SJSA1 (cell line): Measurements from ENCODE around the gene DBNL. TPM values are rescaled to one million over a fixed set of nuclear protein-coding genes. Genes with fewer than 3 reads are reported as not detected.
A peak's percentile ranks its signal among the peaks of the same experiment; 100 is the strongest.

Source experiments
- DNase-seq, 2 experiments: peaks; one replicate each; pipeline ENCODE4 v3.0.0-alpha.2; 2015 to 2020; ENCODE audit warnings: low spot score in 2 of 2, low read depth in 1 of 2
- H3K27ac ChIP-seq: fragments of 250-450 bp; sonication (Bioruptor Pico); 2 replicates; pipeline ENCODE4 v1.5.1; 2020; ENCODE audit warnings: mild to moderate bottlenecking, moderate library complexity
- H3K27me3 ChIP-seq: fragments of 250-450 bp; sonication (Bioruptor Pico); replicated peaks from 2 replicates; pipeline ENCODE4 v1.5.1; 2020; ENCODE audit warnings: mild to moderate bottlenecking, moderate library complexity
- H3K36me3 ChIP-seq: fragments of 250-450 bp; sonication (Bioruptor Pico); 2 replicates; pipeline ENCODE4 v1.5.1; 2020; ENCODE audit warnings: mild to moderate bottlenecking
- H3K4me1 ChIP-seq: fragments of 250-450 bp; sonication (Bioruptor Pico); replicated peaks from 2 replicates; pipeline ENCODE4 v1.6.1; 2021; ENCODE audit warnings: mild to moderate bottlenecking
- H3K4me3 ChIP-seq: fragments of 250-450 bp; sonication (Bioruptor Pico); 2 replicates; pipeline ENCODE4 v1.5.1; 2020; ENCODE audit warnings: mild to moderate bottlenecking
- H3K9me3 ChIP-seq: fragments of 250-450 bp; sonication (Bioruptor Pico); replicated peaks from 2 replicates; pipeline ENCODE4 v1.5.1; 2020; ENCODE audit warnings: mild to moderate bottlenecking
- total RNA-seq: library from RNA; depleted of rRNA; stranded (reverse); fragments of >200 nt; shearing (Covaris generic); gene quantifications from 2 replicates; pipeline ENCODE4 v1.2.3, GENCODE V29; 2014

DBNL gene
- total RNA-seq, 1 experiment from 2014 or later, result 183 TPM

- peak overlapping the region; percentile 83 for H3K27ac ChIP-seq
- H3K36me3 ChIP-seq, result peaks cover 31% of the 10 kb centered on the region
- peak; percentile 96 to 99 for DNase-seq
- H3K9me3 ChIP-seq, result no peaks in the 10 kb centered on the region
- no peaks in the 10 kb centered on the region for H3K27me3 ChIP-seq
- peaks cover 44% of the 10 kb centered on the region for H3K4me1 ChIP-seq
- peak overlapping the region; percentile 71 for H3K4me3 ChIP-seq
Observed at GRCh38 chr7:44082541-44083207, 38.2 kb downstream of the DBNL start.

- DNase-seq, result no peak
- Histone ChIP-seq H3K36me3 (peaks cover 19% of the 10 kb centered on the region), H3K27ac (no peak overlapping the region)
Observed at GRCh38 chr7:44083796-44084195, 39.3 kb downstream of the DBNL start.

GRCh38 chr7:44084701-44085100 is 40.2 kb downstream of the DBNL start:
- no peak overlapping the region for H3K27ac ChIP-seq

More at GRCh38 chr7:44083796-44084195, 39.3 kb downstream of the DBNL start:
- H3K9me3 ChIP-seq, result no peaks in the 10 kb centered on the region
- H3K4me3 ChIP-seq, result no peak overlapping the region
- peaks cover 55% of the 10 kb centered on the region for H3K4me1 ChIP-seq
- H3K27me3 ChIP-seq, result no peaks in the 10 kb centered on the region

GRCh38 chr7:44085546-44085945 is 41.0 kb downstream of the DBNL start:
- Histone ChIP-seq H3K36me3 (peaks cover 3% of the 10 kb centered on the region), H3K27ac (no peak overlapping the region; the same call in 1 of the 2 replicates), H3K4me3 (no peak overlapping the region), H3K9me3 (no peaks in the 10 kb centered on the region), H3K4me1 (peaks cover 66% of the 10 kb centered on the region), H3K27me3 (no peaks in the 10 kb centered on the region)
- DNase-seq, result no peak

More at GRCh38 chr7:44084701-44085100, 40.2 kb downstream of the DBNL start:
- Histone ChIP-seq H3K36me3 (peaks cover 12% of the 10 kb centered on the region), H3K4me1 (peaks cover 64% of the 10 kb centered on the region), H3K27me3 (no peaks in the 10 kb centered on the region), H3K4me3 (no peak overlapping the region), H3K9me3 (no peaks in the 10 kb centered on the region)
- peak in 1 of 2 experiments; percentile 39 for DNase-seq

DNA sequence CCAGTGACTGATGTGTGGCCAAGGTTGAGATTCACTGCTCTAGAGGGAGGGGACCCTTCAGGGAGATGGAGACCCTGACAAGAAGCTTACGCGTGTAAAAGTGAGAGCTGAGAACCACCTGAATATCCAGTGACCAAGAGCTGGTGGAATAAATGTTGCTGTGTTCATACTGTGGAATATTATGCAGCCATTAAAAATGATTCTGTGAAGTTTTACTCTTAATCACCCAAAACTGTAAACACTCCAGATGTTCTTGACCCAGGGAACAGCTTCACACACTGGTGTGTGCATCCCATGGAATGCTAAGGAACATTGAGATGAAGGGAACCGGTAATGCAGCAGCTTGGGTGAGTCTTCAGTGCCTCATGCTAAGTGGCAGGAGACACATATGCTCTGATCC is 42.1 kb downstream of the DBNL start:
- Histone ChIP-seq H3K27me3 (no peaks in the 10 kb centered on the region), H3K36me3 (no peaks in the 10 kb centered on the region; the same call in 1 of the 2 replicates), H3K9me3 (no peaks in the 10 kb centered on the region), H3K4me1 (peaks cover 63% of the 10 kb centered on the region), H3K27ac (no peak overlapping the region; the same call in 1 of the 2 replicates), H3K4me3 (no peak overlapping the region)
- no peak for DNase-seq

DNA sequence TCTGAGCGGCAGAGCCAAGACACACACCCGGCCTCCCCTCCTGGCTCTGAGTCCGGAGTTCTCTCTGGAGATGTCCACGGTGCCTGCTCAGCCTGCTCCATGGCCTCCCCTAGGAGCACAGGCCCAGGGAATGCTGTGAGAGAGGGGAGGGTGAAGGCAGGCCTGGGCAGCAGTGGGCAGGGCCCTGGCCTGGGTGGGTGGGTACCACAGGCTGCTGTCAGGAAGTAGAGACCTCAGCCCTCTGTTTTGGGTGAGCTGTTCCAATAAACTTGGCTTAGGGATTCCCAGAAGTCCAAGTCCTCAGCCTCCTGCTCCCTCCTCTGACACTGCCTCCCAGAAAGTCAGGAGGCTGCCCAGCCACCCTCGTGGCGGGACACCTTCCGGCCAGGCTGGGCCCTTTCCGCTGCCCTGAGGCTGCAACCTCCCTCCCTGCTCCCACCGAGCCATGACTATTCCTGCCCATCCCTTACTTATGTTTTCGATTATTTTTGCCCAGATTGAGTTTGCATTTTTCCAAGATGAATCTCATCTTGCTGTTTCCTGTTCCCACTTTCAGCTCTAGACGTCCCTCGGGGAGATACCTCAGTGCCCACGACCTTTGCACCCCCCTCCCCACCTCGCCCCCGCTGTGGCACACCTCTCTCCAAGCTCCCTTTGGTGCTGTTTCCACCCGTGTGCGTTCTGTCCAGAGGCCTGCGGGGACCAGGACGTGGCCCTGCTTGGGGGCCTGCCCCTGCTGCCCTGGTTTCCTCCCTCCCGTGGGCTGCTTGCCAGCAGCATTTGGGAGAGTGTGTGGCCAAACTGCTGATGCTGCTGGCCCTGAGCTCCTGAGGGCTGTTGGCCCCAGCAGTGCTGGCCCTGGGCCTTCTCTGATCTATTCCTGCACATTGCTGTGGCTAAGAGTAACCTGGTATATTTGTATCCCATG is 43.7 kb downstream of the DBNL start:
- H3K4me3 ChIP-seq, result no peak overlapping the region

GRCh38 chr7:44093102-44093641 is 48.7 kb downstream of the DBNL start:
- H3K27ac ChIP-seq, result no peak overlapping the region
- no peak for DNase-seq
- H3K36me3 ChIP-seq, result no peaks in the 10 kb centered on the region
- H3K9me3 ChIP-seq, result no peaks in the 10 kb centered on the region
- no peaks in the 10 kb centered on the region for H3K27me3 ChIP-seq
- H3K4me3 ChIP-seq, result no peak overlapping the region
- peaks cover 18% of the 10 kb centered on the region for H3K4me1 ChIP-seq

More for the DNA sequence above, 43.7 kb downstream of the DBNL start:
- Histone ChIP-seq H3K36me3 (no peaks in the 10 kb centered on the region), H3K4me1 (peaks cover 55% of the 10 kb centered on the region), H3K9me3 (no peaks in the 10 kb centered on the region), H3K27ac (peak overlapping the region; percentile 65), H3K27me3 (no peaks in the 10 kb centered on the region)
- DNase-seq, result peak; percentile 68 to 76

DNA sequence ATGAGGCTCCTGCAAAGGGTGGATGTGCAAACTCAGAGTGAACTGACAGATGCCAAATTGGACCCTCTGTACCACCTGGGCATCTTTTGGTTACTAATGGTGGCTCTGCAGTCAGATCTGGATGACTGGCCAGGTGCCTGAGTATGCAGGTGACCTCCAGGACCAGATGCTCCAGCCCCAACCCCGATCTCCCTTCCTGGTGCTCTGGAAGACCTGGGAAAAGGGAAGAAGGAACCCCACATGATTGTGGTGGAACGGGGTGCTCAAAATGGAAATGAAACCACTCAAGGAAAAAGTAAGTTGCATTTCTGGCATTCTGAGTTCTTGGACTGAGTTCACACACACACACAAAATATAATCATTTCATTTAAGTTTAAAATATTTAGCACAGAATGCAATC is 49.9 kb downstream of the DBNL start:
- H3K27me3 ChIP-seq, result no peaks in the 10 kb centered on the region
- DNase-seq, result no peak

DNA sequence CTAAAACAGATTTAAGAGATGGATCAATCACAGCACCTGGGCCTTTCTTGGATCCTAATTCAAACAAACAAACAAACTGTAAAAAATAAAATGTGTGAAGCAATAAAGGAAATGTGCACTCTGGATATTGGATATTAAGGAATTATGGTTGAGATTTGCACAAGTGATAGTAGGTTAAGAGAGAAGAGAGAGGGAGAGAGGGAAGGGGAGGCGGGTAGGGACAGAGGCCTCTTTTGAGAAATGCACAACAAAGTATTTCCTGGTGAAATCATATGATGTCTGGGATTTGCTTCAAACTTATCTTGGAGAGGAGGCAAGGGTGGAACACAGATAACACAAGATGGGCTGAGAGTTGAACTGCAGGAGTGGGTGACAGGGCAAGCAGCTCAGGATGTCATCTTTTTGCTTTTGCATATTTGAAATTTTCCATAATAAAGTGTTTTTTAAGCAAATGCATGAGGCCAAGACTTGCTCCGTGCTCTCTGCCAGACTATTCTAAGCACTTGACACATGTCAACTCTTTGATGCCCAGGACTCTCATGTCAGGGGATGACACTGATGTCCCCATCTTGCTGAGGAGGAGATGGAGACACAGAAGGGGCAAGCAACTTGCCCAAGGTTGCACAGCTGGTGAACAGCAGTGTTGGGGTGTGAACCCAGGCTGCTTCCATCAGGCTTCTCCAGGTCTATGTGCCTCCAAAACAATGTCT is 50.5 kb downstream of the DBNL start:
- H3K27me3 ChIP-seq, result no peaks in the 10 kb centered on the region
- peaks cover under 1% of the 10 kb centered on the region for H3K4me1 ChIP-seq
- H3K4me3 ChIP-seq, result no peak overlapping the region
- no peaks in the 10 kb centered on the region for H3K9me3 ChIP-seq
- DNase-seq, result no peak
- H3K27ac ChIP-seq, result no peak overlapping the region
- H3K36me3 ChIP-seq, result no peaks in the 10 kb centered on the region

More for the DNA sequence above, 49.9 kb downstream of the DBNL start:
- H3K9me3 ChIP-seq, result no peaks in the 10 kb centered on the region
- H3K27ac ChIP-seq, result no peak overlapping the region
- peaks cover 6% of the 10 kb centered on the region for H3K4me1 ChIP-seq
- no peak overlapping the region for H3K4me3 ChIP-seq
- no peaks in the 10 kb centered on the region for H3K36me3 ChIP-seq

- Histone ChIP-seq H3K4me1 (peaks cover 8% of the 10 kb centered on the region), H3K27me3 (no peaks in the 10 kb centered on the region)
Observed at GRCh38 chr7:44095781-44096180, 51.3 kb downstream of the DBNL start.

GRCh38 chr7:44096326-44096881 is 51.9 kb downstream of the DBNL start:
- H3K27me3 ChIP-seq, result no peaks in the 10 kb centered on the region
- H3K36me3 ChIP-seq, result no peaks in the 10 kb centered on the region
- no peaks in the 10 kb centered on the region for H3K9me3 ChIP-seq

More at GRCh38 chr7:44095781-44096180, 51.3 kb downstream of the DBNL start:
- DNase-seq, result no peak
- Histone ChIP-seq H3K9me3 (no peaks in the 10 kb centered on the region), H3K27ac (no peak overlapping the region), H3K36me3 (no peaks in the 10 kb centered on the region), H3K4me3 (no peak overlapping the region)

DNA sequence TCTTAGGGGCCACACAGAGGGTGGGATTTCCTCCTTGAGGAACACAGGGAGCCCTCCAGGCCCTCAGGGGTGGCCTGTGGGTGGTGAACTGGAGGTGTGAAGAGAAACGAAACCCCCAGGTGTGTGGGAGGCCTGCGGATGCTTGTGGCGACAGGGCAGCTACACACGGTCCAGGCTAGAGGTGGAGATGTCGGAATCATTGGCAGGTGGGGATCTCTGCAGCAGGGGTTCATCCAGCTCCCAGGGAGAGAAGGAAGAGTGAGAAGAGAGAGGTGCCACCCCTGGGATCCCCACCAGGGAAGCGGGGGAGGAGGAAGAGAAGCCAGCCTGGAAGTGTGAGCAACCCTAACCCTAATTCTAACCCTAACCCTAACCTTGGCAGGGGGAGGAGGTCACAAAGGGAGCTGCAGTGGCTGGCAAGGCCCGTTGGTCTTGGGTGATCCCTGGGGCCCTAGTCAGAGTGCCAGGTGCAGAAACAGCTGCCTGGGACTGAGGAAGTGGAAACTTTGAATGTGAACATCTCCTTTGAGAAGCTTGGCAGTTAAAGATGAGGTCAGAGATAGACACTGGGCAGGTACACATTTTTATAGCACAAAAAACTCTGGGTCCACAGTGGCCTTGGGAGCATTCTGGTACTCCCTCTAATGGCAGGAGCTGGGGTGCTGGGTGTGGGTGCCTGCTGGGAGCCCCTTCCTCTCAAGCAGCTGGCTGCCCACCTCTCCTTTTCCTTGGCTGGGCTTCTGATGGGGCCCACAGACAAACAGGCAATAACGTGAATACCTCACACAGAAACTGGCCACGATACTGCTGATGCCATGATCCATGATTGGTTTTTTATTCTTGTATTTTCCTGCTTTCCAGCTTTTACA is 52.8 kb downstream of the DBNL start:
- Histone ChIP-seq H3K36me3 (no peaks in the 10 kb centered on the region), H3K27me3 (no peaks in the 10 kb centered on the region), H3K9me3 (no peaks in the 10 kb centered on the region), H3K27ac (no peak overlapping the region), H3K4me3 (no peak overlapping the region), H3K4me1 (peaks cover 9% of the 10 kb centered on the region)
- DNase-seq, result no peak

More at GRCh38 chr7:44096326-44096881, 51.9 kb downstream of the DBNL start:
- H3K4me3 ChIP-seq, result no peak overlapping the region
- no peak for DNase-seq
- H3K27ac ChIP-seq, result no peak overlapping the region
- H3K4me1 ChIP-seq, result peaks cover 9% of the 10 kb centered on the region
